HG03097 (cell line): ENCODE results near the gene CHAF1B.
"Not testable (repeated sequence)": the region's sequence is repeated elsewhere in the genome, so short reads cannot be mapped to it uniquely, and the experiment has no call there.

Experiments used
- ATAC-seq: cut with Tn5 transposase; IDR thresholded peaks from one replicate; pipeline ENCODE4 v1.9.1; 2021; ENCODE audit not compliant: unreplicated experiment, low FRiP score

CHAF1B gene

GRCh38 chr21:36386031-36386642 lies 945 bp downstream of the CHAF1B start:
- ATAC-seq = no peak

GRCh38 chr21:36388096-36388495 lies 2.9 kb downstream of the CHAF1B start:
- no peak for ATAC-seq

GRCh38 chr21:36388835-36389234 lies 3.6 kb downstream of the CHAF1B start:
- no peak for ATAC-seq

- not testable (repeated sequence) for ATAC-seq
Measured at GRCh38 chr21:36391649-36392048, 6.5 kb downstream of the CHAF1B start.

GRCh38 chr21:36395353-36396111 lies 10.3 kb downstream of the CHAF1B start:
- ATAC-seq = no peak

- no peak for ATAC-seq
Measured at GRCh38 chr21:36396325-36396724, 11.1 kb downstream of the CHAF1B start.

- no peak for ATAC-seq
Measured at GRCh38 chr21:36396971-36397370, 11.8 kb downstream of the CHAF1B start.

- ATAC-seq = no peak
Measured at GRCh38 chr21:36397606-36398005, 12.4 kb downstream of the CHAF1B start.

GRCh38 chr21:36399736-36400135 lies 14.5 kb downstream of the CHAF1B start:
- not testable (repeated sequence) for ATAC-seq

GRCh38 chr21:36400719-36401118 lies 15.5 kb downstream of the CHAF1B start:
- no peak for ATAC-seq

- ATAC-seq = no peak
Measured at GRCh38 chr21:36402339-36402738, 17.1 kb downstream of the CHAF1B start.

GRCh38 chr21:36403713-36404112 lies 18.5 kb downstream of the CHAF1B start:
- no peak for ATAC-seq

GRCh38 chr21:36408568-36408967 lies 23.4 kb downstream of the CHAF1B start:
- no peak for ATAC-seq

- ATAC-seq = no peak
Measured at GRCh38 chr21:36411301-36411700, 26.1 kb downstream of the CHAF1B start.

GRCh38 chr21:36412916-36413315 lies 27.7 kb downstream of the CHAF1B start:
- ATAC-seq = no peak

- ATAC-seq = no peak
Measured at GRCh38 chr21:36415375-36415774, 30.2 kb downstream of the CHAF1B start.

GRCh38 chr21:36419241-36419640 lies 34.0 kb downstream of the CHAF1B start:
- ATAC-seq = no peak

- ATAC-seq = peak; percentile 52
Measured at GRCh38 chr21:36419996-36420395, 34.8 kb downstream of the CHAF1B start.

- no peak for ATAC-seq
Measured at GRCh38 chr21:36420571-36421339, 35.6 kb downstream of the CHAF1B start.

- no peak for ATAC-seq
Measured at GRCh38 chr21:36422279-36423098, 37.3 kb downstream of the CHAF1B start.
